PC-9 (cell line): Measurements from ENCODE around the gene LSM12.

Experiments
- CTCF ChIP-seq: fragments of 200-600 bp; sonication (generic); conservative IDR thresholded peaks from 2 replicates; pipeline ENCODE4 v1.6.1; 2017; ENCODE audit warnings: mixed run types, antibody characterized with exemption, mild to moderate bottlenecking, moderate library complexity
- EZH2 ChIP-seq: fragments of 200-600 bp; sonication (generic); IDR thresholded peaks from 2 replicates; pipeline ENCODE4 v1.8.0; 2017; ENCODE audit warnings: antibody characterized with exemption, low read depth

GRCh38 chr17:44070455-44071197, 4.2 kb upstream of the LSM12 start, which contains the start of gene G6PC3:
- TF ChIP-seq CTCF (no peak), EZH2 (no peak)
